ENCODE data around the gene CCDC57. TPM values are rescaled to one million over a fixed set of nuclear protein-coding genes. Genes with fewer than 3 reads are reported as not detected.
"Not testable (repeated sequence)": the region's sequence is repeated elsewhere in the genome, so short reads cannot be mapped to it uniquely, and the experiment has no call there.

The CCDC57 gene
- total RNA-seq, 1 donor = 33.9 TPM

DNA sequence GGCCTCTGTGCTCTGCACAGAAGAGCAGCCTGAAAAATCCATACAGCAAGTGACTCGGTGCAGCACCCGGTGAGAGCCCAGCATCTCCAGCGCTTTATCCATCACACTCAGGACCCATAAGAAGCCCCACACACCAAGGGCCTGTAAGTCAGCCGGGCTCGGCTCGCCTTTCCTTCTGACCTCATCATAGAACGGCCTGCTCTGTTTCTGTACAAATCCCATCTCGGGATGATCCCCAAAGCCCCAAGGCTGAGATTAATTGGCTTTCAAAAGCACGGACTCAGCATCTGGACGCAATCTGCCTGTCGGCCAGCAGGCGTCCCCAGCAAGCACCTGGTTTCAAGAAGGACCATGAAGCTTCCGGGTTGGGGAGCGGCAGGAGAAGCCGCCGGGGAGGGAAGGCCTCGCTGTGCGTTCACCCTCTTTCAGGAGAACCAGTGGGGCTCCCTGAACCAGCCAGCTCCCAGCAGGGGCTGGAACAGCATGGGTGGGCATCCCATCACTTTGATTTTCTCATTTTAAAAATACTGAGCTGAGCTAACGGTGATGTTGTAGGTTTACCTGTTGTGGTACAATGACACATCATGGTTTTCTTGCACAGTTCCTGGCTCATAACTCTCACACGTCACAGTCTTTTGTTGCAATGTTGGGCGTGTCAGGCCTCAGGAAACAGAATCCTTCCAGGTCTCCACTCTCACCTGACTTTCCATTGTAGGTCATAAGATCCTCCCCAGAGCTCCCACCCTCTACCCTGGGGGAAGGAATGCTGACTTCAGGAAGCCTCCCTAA is 6.7 kb downstream of the CCDC57 start:
- DNase-seq (ENCODE audit: low read depth in 2 of 3, low spot score in 2 of 3) = peak in 2 of 3 donors; percentile 84 to 86

DNA sequence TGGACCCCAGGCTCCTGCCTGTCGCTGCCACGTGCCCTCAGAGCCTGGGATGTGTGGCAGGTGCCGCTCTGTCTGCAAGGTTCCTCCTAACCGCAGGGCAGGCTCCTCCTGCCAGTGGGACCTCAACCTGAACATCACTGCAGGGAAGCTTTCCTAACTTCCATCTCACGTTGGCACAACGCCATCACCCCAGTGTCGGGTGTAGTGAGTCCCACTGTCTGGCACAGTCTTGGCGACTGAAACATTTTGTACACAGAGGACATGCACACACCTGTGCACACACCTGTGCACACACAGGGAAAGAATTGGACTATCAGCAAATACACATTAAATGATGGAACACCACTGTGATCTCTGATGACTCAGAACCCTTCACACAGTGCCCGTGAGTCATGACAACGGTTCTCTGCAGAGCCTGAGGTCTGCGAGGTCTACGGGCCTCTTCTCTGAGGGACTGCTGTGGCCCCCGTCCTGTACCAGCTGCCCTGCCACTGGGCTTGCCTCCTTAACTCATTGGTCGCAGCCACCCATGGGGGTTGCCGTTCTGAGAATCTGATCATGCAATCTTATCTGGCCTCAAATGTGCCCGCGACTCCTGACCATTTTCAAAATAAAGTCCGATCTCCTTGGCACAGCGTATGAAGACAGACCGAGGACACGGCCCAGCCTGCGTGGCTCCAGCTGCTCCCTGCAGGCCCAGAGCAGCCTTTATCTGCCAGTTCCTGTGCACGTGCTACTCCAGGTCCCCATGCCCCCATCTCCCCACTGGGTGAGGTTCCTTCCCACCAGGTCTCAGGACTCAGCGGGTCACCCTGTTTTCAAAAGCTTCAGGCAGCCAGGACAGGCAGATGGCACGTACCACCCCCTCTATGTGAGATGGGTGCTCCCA is 7.6 kb downstream of the CCDC57 start:
- no peak for DNase-seq (ENCODE audit: low read depth in 2 of 3, low spot score in 2 of 3)

DNA sequence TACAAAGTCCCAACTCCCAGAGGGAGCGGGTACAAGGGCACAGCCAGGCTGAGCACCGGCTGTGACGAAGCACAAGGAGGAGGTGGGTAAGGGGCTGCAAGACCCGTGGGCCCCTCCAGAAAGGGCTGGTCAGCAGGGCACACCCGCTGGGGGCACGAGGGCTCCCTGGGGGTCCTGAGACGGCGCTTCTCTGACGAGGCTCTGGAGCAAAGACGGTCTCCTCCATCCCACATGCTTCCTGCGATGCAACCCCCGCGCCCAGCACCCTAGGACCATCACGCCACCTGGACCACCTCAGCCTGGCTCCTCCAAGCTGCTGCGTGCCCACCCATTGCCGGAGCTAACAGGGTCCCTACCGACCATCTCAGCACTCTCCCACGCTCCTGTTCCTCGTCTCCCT is 8.7 kb downstream of the CCDC57 start:
- DNase-seq (ENCODE audit: low read depth in 2 of 3, low spot score in 2 of 3) = no peak

DNA sequence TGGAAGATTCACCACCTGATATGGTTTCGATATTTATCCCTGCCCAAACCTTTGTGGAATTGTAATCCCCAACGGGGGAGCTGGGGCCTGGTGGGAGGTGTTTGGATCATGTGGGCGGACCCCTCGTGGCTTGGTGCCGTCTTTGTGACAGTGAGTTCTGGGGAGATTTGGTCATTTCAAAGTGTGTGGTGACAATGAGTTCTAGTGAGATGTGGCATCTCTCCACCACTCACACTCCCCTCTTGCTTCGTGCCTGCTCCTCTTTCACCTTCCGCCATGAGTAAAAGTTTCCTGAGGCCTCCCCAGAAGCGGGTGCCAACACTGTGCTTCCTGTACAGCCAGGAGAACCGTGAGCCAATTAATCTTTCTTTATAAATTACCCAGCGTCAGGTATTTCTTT is 9.7 kb downstream of the CCDC57 start:
- no peak for DNase-seq (ENCODE audit: low read depth in 2 of 3, low spot score in 2 of 3)

DNA sequence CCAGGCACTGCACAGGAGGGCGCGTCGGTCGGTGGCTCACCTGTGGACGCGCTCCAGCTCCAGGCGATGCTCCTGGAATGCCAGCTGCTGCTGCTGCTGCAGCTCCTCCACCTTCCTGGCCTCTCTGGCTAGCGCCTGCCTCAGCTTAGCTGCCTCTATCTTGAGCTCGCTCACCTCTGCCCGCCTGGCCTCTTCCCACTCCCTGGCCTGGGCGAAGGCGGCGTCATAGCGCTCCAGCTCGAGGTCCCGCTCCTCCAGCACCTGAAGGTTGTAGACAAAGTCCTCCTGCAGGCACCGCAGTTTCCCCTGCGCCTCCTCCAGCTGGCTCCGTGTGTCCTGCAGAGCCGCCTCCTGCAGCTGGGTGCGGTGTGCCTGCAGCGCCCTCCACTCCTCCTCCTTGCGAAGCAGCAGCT is 11.1 kb downstream of the CCDC57 start:
- DNase-seq (ENCODE audit: low read depth in 2 of 3, low spot score in 2 of 3) = no peak

DNA sequence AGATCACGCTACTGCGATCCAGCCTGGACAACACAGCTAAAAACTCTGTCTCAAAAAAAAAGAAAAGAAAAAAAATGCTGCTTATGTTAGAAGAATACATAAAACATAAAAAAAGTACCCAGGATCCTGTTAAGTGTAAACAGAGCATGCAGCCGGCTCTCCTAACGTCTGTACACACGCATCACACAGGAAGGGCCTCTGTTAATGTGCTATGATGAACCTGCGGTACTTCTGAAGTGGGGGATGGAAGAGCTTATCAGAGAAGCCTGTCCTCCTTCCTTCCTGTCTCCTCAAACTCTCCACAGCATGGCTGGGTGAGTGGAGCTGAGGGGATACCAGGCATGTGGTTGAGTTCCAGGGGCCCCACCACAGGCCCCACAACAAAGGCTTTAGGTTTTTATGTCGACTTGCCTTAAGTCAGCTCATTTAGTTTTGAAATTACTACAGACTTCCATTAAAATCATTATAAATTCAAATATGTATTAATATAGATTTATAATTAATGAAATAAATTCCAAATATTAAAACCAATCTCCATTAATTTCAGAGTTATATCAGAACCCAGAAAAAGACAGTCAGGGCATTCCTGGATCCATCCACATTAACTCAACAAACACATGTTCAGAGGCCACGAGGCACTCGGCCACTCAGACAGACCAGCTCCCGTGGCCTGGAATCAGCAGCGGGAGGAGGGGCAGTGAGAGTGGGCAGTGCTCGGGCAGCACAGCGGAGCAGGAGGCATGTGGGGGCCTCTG is 11.7 kb downstream of the CCDC57 start:
- peak; percentile 63 to 91 (median 78) for DNase-seq (ENCODE audit: low read depth in 2 of 3, low spot score in 2 of 3)

DNA sequence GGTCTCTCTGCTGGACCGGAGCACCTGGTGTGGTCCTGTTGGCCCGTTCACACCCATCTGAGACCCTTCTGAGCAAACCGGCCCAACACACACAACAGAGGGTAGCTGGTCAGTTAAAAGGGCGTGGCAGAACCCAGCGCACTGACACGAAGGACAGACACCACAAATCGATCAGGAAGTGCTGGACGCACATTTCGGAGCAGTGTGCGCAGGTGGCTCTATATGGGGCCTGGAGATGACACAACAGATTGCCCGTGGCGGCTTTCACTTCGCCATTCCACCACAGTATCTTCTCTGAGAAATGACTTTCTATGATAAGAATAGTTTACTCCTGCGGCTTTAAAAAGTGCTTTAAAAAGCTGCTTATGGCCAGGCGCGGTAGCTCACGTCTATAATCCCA is 12.5 kb downstream of the CCDC57 start:
- DNase-seq (ENCODE audit: low read depth in 2 of 3, low spot score in 2 of 3) = no peak

DNA sequence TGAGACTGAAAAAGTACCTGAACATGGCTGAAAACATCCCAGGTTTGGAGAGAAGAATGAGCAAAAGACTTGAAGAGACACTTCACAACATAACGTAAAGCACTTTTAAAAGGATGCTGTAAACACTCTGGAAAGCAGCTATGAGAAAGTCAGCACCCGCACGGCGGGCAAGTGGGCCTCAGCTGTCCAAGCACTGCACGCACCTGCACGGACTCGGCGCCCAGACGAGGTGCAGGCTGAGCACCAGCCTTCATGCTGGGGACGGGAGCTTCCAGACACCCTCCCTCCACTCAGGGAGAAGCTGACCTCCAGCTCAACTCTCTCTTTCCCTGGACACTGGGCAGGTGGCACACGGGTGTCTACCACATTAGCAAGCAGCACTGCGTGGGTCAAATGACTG is 13.1 kb downstream of the CCDC57 start:
- DNase-seq (ENCODE audit: low read depth in 2 of 3, low spot score in 2 of 3) = no peak

DNA sequence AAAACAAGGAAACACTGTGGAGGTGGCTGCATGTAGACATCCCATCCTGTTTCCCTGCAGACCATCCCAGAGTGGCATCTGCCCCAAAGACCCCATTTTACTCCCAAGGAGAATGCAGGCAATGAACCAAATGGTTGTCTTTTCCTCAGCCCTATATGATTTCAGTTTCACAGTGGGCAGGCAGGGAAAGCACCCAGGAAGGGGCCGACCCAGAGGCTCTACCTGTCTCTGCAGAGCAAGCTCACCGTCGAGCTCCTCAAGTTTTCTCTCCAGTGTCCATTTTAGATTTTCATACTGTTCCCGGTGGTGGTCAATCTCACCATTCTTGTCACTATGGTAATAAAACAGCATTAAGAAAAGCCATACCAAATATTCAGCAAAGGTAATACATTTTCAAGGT is 14.6 kb downstream of the CCDC57 start:
- no peak for DNase-seq (ENCODE audit: low read depth in 2 of 3, low spot score in 2 of 3)

DNA sequence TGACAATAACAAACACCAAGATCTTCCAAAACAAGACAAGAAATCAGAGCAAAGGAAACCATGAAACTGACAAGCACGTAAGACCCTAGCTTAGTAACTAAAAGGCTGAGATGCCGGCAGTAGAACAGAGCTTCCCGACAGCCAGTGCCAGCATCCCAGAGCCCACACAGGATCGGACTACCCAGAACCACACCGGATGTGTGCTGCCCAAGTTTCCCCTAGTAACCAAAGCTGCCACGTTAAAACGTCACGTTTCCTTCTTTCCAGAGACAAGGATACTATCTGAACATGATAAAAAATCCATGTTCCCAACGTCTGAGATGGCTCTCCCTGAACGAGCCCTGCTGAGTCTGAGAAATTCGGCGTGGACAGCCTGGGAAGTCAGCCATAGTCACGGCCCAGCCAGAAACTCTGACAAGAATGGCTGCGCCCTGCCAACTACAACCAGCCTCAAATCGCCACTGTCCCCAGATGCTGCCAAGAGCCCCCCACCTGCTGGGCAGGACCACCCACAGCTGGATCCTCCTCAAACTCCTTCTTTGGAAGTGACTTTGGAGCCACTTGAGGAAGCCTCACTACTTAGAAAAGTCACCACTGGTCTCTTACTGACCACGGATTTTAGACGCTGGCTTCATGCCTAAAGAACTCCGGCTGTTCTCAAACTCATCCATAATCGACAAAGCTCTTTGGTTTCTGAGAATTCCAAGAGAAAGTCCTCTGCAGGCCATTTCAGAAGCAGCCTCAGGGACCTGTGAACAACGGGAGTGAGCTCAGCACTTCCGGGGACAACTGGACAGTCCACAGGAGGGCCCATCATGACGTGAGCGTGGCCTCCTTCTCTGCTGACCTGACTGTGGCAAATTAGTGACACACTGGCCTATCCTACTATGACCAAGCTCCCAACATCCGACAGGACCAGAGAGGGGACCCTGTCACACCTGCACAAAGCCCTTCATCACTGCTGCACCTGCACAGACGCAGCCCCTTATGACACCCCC is 16.7 kb downstream of the CCDC57 start:
- no peak for DNase-seq (ENCODE audit: low read depth in 2 of 3, low spot score in 2 of 3)

DNA sequence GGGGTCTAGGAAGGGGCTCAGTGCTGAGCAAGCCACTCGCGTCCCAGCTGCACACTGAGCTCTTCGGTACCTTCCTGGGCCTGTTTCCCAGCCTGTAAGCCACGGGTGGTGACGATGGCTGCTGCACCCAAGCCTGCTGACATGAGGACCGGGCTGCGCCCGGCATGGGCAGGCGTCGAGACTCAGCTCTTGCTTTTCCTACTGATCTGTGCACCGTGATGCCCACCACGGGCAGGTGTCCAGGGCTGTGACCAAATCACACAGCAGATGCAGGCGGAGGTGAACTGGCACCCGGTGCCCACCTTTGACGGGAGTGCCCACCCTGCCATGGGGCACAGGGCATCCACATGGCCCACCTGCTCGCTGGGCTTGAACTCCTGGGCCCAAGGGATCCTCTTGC is 17.9 kb downstream of the CCDC57 start:
- DNase-seq (ENCODE audit: low read depth in 2 of 3, low spot score in 2 of 3) = no peak

DNA sequence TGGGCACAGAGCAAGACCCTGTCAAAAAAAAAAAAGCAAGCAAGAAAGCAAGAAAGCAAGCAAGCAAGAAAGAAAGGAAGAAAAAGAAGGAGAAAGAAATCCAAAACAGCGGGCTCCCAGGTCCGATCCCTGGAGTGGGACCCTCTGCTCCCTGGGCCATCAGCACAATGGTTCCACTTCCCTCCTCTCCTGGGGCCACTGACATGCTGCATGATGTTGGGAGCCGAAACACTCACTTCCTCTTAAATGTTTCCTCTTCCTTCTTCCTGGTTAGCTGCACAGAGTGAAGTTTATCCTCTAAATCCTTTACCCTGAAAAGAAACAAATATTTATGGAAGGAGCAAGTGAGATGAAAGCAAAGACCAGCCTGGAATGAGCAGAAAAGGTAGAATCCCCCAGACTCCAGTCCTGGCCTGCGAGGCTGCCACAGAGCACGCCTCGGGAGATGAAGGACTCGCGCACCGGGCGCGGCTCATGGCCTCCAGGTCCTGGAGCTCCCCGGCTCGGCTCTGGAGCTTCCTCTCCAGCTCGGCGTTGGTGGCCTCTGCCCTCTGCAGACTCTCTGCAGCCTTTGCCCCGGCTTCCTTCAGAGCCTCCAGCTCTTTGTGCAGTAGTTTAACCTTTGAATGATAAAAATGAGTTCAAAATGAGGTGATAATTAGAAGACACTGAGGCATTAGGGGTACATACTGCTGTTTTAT is 19.0 kb downstream of the CCDC57 start:
- DNase-seq (ENCODE audit: low read depth in 2 of 3, low spot score in 2 of 3) = no peak

DNA sequence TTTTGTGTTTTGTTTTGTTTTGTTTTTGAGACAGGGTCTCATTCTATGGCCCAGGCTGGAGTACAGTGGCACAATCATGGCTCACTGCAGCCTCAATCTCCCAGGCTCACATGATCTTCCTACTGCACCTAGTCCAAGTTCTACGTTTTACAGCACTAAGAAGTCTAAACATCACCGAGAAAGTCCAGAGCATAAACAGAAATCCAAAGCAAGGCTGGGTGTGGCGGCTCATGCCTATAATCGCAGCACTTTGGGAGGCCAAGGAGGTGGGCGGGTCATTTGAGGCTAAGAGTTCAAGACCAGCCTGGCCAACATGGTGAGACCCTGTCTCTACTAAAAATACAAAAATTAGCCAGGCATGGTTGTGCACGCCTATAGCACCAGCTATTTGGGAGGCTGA is 19.6 kb downstream of the CCDC57 start:
- DNase-seq (ENCODE audit: low read depth in 2 of 3, low spot score in 2 of 3) = not testable (repeated sequence)

DNA sequence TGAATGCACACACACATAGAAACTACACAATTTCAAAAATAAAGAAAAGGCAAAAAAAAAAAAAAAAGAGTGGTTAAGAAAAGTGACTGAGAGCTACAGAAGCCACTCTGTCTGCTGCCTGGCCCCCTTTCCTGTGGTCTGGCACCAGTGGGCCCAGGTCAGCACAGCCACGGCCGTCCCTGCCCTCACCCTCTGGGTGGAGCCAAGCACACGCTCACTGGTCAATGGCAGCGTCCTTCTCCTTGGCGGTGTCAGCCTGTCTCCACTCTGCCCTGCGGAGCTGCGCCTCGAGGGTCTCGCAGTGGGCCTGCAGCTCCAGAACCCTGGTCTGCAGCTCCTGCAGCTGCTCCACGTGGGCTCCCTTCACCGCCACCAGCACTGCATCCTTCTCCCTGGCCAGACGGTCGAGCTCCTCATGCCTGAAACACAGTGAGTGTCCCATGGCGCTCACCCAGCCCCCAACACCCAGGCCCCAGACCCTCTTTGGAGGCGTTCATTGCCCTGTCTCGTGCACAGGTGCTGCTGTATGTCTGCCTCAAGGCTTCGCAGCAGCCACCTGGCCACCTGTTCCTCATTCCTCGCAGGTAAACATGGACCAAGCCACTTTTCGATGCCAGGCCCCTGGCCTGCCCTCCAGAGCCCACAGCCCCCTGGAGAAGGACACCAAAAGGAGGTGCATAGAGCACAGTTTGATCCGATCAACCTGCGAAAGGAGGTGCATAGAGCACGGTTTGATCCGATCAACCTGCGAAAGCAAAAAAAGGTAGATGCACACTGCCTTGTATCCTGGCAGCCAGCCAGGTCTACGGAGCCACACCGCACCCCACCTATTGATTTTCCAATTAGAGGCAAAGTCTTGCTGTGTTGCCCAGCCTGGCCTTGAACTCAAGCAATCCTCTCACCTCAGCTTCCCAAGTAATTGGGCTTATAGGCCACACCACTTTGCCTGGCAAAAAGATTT is 24.4 kb downstream of the CCDC57 start:
- no peak for DNase-seq (ENCODE audit: low read depth in 2 of 3, low spot score in 2 of 3)

DNA sequence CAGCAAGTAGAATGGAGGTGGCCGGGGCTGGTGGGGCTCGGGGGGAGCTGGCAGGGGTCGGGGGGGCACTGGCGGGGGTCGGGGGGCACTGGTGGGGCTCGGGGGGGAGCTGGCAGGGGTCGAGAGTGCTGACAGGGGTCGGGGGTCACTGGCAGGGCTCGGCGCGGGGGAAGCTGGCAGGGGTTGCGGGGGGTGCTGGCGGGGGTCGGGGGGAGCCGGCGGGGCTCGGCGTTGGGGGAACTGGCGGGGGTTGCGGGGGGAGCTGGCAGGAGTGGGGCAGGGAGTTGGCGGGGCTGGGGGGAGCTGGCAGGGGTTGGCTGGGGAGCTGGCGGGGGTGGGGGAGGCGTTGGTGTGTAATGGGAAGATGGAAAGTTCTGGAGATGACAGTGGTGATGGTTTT is 25.1 kb downstream of the CCDC57 start:
- DNase-seq (ENCODE audit: low read depth in 2 of 3, low spot score in 2 of 3) = no peak

DNA sequence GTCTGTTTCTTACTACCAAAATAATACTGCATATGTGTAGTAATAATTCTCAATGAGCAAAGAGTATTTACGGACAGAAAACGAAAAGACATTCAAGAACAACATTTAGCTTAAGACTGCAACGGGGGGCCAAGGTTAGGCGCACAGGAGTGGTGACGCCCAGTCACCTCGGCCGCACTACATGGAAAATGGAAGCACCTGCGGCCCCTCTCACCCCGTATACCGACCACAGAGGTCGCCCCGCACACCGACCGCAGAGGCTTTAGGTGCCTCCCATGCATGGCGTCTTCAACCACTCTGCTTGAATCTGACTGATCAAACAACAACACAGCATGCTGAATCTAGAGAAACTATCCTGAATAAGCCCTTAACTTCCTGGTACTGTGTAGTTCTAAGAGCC is 26.4 kb downstream of the CCDC57 start:
- no peak for DNase-seq (ENCODE audit: low read depth in 2 of 3, low spot score in 2 of 3)

DNA sequence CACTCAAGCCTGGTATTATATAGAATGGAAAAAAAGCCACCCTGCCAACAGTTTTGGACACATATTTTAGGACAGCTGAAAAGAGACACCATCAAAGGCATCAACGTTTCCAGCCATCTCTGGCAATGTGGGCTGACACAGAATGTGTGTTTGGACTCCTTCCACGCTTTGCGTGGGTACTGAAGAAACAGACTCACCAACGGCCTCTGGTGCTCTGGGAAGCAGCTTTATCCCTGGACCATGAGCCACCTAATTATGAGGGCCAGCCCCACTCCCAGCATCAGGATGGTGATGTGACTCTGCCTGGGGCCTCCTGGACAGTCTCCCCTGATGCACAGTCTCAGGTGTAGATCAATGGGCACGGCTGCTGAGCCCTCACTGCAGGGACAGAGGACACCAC is 27.9 kb downstream of the CCDC57 start:
- no peak for DNase-seq (ENCODE audit: low read depth in 2 of 3, low spot score in 2 of 3)
